DLD1 (cell line): ENCODE measurements around the gene CASQ2.
"Not testable (repeated sequence)": the region's sequence is repeated elsewhere in the genome, so short reads cannot be mapped to it uniquely, and the experiment has no call there.

ENCODE experiments used
- in situ Hi-C: cut with HindIII; loops from 2 replicates; pipeline ENCODE4 v1.10.0; 2017; ENCODE audit warnings: low sequenced_read_pairs

CASQ2 gene

DNA sequence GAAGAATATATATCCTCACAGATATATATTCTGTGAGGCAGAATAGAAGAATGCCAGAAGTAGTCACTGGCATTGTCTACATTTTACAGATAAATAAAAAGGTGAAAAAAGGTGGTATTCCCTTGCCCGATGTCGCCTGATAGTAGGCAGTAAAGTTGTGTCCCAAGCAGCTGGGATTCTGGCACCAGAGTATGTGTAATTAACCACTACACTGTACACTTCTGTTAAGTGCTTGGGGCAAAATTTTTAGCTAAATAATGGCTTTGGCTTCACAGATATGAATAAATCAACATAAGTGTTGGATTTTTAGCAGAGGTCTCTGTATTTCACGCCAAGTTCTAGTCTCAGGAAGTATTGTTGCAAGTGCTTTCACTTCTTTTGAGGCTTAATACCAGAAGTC, 13.3 kb upstream of the CASQ2 start:
- in situ Hi-C loops, result no loop called here

DNA sequence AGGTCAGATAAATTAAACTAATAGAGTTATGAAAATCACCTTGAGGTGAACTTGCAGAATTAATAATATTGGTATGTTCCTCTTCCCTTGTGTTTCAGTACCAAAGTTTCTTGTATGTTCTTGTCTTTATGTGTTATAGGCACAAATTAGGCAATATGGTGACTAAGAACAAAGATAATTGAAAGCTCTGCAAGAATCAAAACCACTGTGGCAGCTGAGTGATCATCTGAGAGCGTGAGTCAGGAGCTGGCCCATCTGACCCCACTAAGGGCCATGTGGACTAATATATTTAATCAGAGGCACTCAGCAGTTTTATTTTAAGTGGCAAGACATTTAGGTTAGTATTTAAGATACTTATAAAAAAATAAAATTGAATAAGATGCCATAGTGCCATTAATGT, 12.8 kb upstream of the CASQ2 start:
- in situ Hi-C loops, result no loop called here

DNA sequence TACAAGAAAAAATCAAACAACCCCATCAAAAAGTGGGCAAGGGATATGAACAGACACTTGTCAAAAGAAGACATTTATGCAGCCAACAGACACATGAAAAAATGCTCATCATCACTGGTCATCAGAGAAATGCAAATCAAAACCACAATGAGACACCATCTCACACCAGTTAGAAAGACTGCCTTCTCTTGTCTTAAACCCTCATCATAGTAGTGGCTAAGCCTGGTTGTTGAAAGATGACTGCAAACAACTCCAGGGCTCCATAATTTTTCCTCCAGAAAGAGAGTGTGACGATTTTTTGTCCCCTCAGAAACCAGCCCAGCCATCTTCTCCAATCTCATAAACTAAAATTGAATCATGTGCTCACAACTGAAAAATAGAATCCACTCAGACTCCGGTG, 12.1 kb upstream of the CASQ2 start:
- in situ Hi-C loops, result not testable (repeated sequence)

DNA sequence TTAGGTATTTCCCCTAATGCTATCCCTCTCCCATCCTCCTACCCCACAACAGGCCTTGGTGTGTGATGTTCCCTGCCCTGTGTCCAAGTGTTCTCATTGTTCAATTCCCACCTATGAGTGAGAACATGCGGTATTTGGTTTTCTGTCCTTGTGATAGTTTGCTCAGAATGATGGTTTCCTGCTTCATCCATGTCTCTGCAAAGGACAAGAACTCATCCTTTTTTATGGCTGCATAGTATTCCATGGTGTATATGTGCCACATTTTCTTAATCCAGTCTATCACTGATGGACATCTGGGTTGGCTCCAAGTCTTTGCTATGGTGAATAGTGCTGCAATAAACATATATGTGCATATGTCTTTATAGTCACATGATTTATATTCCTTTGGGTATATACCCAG, 10.6 kb upstream of the CASQ2 start:
- in situ Hi-C loops, result not testable (repeated sequence)

DNA sequence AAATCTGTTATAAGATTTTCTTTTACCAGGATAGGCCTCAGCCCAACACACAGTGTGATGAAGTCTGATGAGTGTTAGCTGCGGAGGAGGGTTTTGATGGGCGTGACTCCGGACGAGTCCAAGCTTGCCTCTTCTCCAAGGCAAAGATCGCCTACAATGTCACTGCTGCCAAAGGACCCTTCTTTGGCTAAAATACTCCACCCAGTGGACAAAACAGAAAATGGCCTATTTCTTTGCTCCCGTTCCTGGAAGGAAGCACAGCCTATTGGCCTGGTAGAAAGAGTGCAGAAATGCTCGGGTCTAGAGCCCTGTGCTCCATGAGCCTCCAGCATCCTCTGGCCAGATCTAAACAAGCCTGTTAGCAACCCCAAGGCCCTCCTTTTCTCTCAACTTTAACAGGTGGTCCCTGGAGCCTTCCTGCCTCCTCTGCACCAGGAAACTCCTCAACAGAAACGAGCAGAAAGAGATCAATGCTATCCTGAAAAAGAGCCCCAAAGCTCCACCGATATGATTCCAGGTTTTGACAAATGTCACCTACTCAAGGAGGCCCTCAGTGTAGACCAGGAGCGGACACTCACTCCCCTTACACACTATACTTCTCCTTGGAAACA, 3.4 kb upstream of the CASQ2 start:
- in situ Hi-C loops, result loop anchor here (25.0 kb wide), 1 partner anchor 635 kb away; no protein-coding TSS in a partner anchor

DNA sequence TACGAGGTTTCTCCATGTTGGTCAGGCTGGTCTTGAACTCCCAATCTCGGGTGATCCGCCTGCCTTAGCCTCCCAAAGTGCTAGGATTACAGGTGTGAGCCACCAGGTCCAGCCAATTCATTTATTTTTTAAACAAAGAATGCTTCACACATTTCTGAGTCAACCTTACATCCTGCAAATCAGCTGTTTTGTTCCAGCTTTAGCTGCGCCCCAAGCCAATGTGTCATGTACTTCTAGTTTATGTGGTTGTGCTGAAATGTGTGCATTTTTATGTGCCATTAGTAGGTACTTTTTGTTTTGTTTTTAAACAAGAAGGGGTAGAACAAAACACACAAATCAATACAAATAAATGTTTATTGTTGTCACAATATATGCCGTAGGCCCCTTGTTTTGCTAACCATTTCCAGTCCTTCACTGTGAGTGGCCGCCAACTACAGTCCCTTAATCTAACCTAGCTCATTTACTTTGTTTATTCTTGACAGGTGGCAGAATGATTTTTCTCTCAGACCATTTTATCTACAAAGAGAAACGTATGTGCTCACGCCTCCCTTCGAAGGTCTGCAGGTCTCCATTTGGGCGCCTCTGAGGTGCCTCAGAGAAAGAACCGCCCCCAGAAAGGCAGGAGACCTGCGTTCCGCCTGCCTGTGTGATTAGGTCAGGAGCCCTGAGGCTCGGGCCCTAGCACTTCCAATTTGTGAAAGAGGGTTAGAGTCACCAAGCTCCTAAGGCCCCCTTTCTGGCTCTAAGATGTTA, 2.8 kb upstream of the CASQ2 start:
- in situ Hi-C loops, result loop anchor here (25.0 kb wide), 1 partner anchor 634 kb away; no protein-coding TSS in a partner anchor

DNA sequence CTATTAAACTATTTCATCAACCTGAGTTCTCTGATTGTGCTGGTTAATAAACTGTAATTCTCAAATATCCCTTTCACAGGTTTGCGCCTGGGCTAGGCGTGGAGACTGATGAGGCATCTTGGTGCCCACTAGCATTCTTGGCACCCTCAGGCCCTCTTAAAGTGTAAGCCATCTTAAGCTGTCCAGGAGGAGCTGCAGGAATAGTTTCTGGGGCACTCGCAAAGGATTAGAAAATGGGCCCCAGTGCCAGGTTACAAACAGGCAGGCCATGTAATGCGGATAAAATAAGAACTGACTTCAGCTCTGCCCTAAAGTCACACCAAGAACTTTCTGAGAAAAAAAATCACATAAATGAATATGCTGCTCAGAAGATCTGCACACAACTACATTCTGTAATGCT, 1.1 kb downstream of the CASQ2 start:
- in situ Hi-C loops, result loop anchor here (25.0 kb wide), 1 partner anchor 630 kb away; no protein-coding TSS in a partner anchor

DNA sequence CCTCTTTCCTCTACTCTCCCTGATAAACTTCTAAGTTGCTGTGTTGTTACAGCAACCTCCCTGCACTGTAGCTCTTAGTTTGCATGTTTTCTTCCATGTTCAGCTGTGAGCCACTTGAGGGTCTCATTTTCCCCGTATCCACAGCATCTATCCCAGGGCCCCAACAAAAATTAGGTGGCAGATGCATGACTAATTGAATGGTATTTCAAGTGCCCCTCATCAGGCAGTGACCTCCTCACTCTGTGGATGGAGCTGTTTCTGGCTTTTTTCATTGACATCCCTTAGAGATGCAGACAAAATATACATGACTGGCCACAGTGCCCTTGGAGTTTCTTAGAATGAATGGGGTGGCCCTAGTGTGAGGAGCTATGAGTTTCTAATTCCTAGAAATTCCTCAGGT, 3.4 kb downstream of the CASQ2 start:
- in situ Hi-C loops, result loop anchor here (25.0 kb wide), 1 partner anchor 628 kb away; no protein-coding TSS in a partner anchor

DNA sequence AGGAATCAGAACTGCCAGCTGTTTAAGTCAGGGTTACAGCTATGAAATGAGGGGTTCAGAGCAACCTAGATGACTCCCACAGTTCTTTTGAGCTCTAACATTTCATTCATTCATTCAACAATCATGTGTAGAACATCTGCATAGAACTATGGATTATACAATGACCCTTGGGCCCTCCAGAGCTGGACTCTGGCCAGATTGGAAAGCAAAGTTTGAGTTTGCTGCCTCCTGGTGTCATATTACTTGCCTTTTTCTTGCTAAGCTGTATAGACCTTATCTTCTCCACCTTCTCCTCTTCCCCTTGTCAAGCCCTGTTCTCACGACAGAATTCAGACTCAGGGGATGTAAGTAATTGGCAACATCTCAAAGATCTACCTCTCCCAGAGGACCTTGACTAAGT, 4.0 kb downstream of the CASQ2 start:
- in situ Hi-C loops, result loop anchor here (5.0 to 25.0 kb wide), 2 partner anchors 67 to 627 kb away; no protein-coding TSS in a partner anchor

DNA sequence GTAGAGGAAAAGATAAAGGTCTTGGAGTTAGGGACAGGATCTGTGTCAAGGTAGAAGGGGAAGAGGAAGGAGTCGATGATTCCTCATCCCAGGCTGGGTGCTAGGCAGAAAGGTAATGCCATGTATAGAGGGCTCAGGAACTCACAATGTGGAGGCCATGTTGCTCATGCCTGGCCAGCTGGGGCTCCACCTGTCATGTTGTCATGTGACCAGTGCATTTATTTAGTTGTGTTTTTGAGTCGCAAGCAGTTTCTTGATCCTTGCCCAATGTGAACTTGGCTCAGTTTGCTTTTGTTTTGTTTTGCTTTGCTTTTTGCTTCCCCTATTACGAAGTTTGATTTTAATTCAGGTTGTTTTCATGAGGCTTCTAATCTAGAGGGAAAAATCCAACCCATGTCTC, 5.7 kb downstream of the CASQ2 start:
- in situ Hi-C loops, result loop anchor here (5.0 to 25.0 kb wide), 2 partner anchors 65 to 625 kb away; no protein-coding TSS in a partner anchor

DNA sequence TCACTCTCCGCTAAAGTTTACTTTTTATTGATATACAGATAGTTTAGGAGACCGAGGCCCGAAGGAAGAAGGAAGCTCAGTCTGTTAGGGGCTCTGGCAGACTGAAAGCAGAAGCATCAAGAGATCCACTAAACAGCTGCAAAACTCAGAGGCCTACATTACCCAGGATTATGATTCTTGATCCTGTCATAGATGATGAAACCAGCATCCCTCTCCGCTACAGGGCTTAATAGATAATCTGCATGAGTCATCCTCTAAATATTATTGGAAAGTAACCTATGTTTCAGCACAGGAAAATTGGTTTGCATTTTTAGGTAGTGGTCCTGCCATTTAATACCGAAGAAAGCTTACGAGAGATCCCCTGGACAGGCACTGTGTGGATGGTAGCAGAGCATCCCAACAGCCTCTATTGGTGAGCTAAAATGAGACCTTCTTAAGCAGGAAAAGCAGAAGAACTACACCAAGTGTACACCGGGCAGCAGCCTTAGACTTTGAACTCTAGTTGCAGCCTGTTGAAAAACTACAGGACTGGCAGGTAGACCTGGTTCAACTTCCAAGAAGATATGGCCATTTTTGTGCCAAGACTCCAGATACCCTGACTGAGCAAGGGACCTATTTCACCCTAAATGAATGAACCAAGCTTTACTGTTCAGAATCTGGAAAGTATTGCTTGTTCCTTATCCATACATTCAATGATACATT, 6.8 kb downstream of the CASQ2 start:
- in situ Hi-C loops, result loop anchor here (5.0 to 25.0 kb wide), 2 partner anchors 64 to 624 kb away; no protein-coding TSS in a partner anchor

DNA sequence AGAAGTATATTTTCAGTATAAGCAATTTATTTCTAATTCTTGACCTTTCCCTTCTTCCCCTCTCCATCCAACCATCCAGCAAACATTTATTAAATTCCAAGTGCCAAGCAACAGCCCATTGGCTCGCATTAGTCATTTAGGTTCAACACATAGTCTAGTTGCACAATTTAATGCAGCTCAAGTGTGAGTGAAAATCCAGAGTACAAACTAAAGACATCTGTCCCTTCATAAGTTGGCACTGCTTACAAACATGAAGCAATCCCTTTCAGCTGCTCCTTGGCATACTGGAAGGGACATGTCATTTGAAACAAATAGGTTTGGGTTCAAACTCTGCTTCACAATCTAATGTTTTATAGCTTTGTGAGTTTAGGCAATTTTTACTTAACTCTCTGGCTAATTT, 10.7 kb downstream of the CASQ2 start:
- in situ Hi-C loops, result loop anchor here (25.0 kb wide), 1 partner anchor 621 kb away; no protein-coding TSS in a partner anchor

DNA sequence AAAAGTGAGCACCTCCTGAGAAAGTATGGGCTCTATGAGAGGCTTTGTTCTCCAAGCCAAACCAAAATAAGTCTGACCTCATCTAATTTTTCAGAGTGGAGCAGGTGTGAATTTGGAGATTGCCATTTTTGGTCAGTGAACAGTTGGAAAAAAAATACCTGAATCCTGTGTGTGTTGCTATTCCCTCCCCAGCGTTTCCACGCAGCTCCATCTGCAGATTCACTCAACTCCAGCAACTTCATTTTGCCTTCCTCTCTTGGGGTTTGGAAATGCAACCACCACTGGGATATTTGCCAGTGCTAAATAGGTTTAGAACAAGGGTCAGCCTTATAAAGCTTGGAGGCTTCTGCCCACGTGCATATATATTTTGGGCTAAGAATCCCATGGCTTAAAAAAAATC, 11.2 kb downstream of the CASQ2 start:
- in situ Hi-C loops, result loop anchor here (25.0 kb wide), 1 partner anchor 620 kb away; no protein-coding TSS in a partner anchor

DNA sequence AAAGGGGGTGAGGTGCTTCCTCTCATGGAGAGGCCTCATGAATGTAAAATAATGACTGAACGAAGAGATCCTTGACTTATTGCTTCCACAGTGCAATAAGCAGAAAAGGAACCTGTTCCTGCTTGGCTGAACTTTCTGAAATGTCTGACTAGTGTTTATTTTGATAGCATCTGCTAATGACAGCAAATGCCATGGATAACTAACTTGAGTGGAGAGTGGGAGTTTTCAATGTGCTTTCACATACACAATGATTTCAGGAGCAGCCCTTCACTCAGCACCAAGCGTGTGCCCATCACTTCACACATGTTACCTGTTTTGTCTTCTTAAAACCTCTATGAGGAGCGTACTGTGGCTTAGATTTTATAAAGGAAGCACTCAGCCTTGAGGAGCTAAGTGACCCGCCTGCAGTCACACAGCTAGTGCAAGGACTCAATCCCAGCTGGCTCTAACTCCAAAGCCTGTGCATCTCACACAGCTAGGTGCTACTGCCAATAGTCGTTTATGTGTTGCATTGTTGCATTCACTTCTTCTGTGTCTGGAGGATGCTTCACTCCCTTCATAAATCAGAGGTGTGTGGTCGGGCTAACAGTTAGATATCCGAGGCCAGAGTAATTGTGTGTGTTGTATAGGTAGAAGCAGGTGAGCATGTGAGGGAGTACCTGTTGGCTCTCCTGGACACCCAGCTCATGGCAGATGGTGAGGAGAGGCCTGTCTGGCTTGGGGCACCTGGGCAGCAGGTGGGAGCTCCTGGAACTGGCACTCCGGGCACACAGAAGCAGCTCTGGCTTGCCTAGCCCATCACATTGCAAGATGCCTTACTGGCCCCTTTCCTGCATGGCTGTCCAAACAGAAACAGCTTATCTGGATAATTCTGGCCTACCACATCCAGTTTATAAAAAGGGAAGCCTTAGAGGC, 12.8 kb downstream of the CASQ2 start:
- in situ Hi-C loops, result loop anchor here (25.0 kb wide), 1 partner anchor 618 kb away; no protein-coding TSS in a partner anchor

DNA sequence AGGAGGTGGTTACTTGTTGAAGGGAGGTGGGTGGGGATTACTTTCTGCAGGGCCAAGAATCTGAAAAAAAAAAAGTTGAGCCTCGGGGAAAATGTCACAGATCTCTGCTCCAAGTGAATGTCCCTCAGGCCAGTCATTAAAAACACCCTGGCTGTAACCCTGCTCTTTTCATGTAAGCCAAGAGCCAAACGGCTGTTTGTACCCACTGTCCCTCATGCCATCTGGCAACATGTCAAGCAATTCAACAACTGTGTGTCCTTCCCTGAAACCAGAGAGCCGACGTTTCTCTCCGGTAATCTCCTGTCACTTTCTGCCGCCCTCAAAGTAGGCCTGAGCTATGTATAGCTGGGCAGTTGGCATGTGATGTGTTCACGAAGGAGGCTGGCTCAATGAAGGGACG, 14.7 kb downstream of the CASQ2 start:
- in situ Hi-C loops, result loop anchor here (25.0 kb wide), 1 partner anchor 617 kb away; no protein-coding TSS in a partner anchor

DNA sequence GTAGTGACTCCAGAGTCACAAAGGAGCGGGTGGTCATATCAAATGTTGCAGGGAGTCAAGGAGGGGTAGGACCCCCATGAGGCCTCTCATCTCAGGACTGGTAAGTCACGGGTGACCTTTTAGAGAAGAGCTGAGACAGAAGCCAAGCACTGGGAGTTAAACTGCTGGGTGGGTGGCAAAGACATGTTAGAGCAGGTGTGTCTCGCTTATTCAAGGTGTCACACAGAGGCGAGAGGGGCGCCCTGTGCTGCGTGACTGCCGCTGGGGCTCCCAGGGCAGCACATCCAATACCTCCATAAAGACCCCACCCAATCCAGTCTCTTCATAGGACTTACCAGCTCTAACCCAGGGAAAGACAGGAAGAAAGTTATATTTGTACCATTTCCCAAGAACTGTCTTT, 15.2 kb downstream of the CASQ2 start:
- in situ Hi-C loops, result loop anchor here (25.0 kb wide), 1 partner anchor 616 kb away; no protein-coding TSS in a partner anchor

DNA sequence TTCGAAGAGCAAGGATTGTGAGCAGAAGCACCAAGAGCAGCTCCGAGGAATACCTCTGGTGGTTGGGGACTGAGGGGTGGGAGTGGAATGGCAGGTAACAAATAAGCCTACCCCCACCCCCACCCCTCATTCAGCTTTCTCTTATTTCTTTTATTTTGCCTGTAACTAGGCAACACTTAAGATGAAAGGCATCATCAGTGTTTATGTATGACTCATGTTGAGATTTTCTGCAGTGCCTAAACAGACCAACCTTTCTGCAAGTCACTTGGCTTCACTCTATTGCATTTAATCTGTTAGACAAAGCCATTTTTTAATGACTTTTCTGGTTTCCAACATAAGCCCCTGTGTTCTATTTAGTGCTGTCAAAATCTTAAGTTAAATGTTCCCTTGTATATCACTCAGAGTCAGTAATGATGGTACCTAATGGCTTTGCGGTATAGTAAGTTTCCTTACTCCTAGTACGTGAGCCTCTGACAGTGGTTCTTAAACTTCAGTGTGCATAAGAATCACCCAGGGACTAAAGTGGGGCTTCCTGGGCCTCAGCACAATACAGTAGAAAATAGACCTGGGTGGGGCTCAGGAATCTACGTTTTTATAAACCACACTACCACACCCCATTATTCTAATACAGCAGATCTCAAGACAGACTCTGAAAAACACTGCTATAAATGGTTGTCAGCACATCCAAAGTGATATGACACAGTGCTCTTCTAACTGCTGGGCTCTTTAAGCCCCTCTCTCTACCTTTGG, 19.9 kb downstream of the CASQ2 start:
- in situ Hi-C loops, result loop anchor here (25.0 kb wide), 1 partner anchor 111 kb away; the partner anchor contains the start of gene VANGL1

DNA sequence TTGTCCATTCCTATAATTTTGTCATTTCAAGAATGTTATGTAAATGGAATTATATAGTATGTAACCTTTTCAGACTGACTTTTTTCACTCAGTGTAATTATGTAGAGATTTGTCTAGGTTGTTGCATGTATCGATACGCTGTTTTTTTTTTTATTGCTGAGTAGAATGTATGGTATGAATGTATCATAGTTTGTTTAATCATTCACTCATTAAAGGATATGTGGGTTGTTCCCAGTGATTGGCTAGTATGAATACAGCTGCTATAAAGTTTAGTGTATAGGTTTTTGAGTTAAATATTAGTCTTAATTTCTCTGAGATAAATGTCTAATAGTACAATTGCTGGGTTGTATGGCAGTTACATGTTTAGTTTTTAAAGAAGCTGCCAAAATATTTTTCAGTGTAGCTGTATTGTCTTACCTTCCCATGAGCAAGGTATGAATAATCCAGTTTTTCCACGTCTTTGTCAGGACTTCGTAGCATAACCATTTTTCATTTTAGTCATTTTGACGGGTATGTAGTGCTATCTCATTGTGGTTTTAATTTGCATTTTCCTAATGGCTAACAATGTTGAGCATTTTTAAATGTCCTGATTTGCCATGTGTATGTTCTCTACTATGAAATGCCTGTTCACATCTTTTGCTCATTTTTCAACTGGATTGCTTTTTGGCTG, 22.4 kb downstream of the CASQ2 start:
- in situ Hi-C loops, result loop anchor here (25.0 kb wide), 1 partner anchor 109 kb away; the partner anchor contains the start of gene VANGL1
